ENCODE results near the gene CWF19L2. TPM values are rescaled to one million over a fixed set of nuclear protein-coding genes. Genes with fewer than 3 reads are reported as not detected.

The CWF19L2 gene
- polyA plus RNA-seq, 4 donors: 19.1 to 25.2 (median 21.5) TPM

DNA sequence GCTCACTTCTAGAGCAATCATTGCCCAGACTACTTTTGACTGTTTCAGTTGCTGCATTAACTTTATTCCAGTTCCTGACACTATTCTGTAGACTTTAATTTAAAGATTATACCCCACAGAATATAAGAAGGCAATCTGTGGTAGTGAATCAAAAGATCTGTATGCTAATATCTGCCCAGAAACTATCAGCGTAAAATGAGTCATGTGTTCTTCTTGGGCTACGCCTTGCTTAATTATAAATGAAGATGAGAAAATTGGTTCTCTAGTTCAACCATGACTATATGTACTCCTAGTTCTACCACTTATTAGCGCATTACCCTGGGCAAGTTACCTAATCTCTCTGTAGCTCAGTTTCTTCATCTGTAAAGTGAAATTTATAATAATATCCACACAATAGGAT lies 128.5 kb downstream of the CWF19L2 start:
- no peak for DNase-seq (ENCODE audit: low read depth in 4 of 4, low spot score in 3 of 4)

DNA sequence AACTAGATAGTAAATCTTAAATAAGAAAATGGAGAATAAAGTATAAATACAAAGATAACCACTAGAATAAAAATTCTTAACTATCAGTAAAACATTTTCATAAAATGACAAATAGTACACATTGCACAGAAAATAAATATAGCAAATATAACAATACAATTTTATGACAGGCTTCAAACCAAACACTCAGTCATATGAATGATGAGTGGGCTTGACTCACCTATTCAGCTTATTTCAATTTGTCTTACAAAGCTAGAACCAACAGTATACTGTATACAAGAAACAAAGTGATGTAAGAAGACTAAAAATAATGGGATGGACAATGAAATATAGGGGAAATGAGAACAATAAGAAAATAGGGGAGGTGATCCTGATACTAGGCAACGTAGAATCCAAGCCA lies 141.2 kb downstream of the CWF19L2 start:
- no peak for DNase-seq (ENCODE audit: low read depth in 4 of 4, low spot score in 3 of 4)

DNA sequence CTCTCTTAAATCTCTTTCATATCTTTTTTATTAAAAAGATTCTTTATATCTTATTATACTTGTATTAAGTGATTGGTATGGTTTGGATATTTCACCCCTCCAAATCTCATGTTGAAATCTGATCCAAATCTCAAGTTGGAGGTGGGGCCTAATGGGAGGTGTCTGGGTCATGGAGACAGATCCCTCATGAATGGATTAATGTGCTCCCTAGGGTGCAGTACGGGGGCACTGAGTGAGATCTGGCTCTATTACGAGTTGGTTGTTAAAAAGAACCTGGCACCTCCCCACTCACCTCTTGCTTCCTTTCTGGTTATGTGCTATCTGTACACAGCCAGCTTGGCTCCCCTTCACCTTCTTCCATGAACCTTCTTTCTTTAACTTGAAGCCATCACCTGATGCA lies 149.6 kb downstream of the CWF19L2 start:
- no peak for DNase-seq (ENCODE audit: low read depth in 4 of 4, low spot score in 3 of 4)

DNA sequence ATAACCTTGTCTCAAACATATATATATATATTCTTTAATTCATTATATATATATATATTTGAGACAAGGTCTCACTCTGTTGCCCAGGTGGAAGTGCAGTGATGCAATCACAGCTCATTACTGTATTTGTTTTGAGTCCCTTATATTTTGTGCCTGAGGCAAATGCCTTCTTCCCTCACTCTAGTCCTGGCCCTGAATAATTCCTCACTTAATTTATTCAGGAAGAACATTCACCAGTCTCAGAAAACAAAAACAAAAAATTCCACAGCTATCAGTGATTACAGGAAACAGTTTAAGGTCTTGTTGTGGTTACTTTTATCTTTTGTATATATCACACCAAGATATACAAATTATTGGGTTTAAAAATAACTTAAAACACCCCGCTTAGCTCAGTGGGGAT lies 155.7 kb downstream of the CWF19L2 start:
- DNase-seq (ENCODE audit: low read depth in 4 of 4, low spot score in 3 of 4): no peak

DNA sequence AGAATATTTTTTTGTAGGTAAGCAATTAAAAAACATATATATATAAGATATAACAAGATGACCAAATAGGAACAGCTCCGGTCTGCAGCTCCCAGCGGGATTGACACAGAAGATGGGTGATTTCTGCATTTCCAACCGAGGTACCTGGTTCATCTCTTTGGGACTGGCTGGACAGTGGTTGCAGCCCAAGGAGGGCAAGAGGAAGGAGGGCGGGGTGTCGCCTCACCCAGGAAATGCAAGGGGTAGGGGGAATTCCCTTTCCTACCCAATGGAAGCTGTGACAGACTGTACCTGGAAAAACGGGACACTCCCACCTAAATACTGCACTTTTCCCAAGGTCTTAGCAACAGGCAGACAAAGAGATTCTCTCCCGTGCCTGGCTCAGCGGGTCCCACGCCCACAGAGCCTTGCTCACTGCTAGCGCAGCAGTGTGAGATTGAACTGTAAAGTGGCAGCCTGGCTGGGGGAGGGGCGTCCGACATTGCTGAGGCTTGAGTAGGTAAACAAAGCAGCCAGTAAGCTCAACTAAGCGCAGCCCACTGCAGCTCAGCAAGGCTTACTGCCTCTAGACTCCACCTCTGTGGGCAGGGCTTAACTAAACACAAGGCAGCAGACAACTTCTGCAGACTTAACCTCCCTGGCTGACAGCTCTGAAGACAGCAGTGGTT lies 163.8 kb downstream of the CWF19L2 start:
- no peak for DNase-seq (ENCODE audit: low read depth in 4 of 4, low spot score in 3 of 4)

DNA sequence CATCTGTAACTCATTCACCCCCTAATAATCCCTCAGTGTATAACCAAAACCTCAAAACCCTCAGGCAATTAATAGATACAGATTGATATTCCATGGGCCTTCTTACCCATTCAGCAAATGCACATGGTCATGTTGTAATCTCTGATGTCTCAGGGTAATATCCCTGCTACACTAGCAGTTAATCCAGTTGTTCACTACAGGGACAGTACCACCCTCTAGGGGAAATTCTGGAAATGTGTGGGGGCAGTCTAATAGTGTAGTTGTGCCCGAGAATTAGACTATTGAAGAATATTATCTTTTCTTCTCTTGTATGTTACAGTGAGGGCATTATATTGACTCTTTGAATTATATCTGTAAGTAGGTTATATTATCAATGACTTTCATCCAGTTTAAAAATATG lies 175.4 kb downstream of the CWF19L2 start:
- no peak for DNase-seq (ENCODE audit: low read depth in 4 of 4, low spot score in 3 of 4)

Other genes with a start within 250 kb of the CWF19L2 start
- 10 to 100 TPM in 3 of 4 donors, 1 to 10 TPM in 1; 8.4 to 14.6 (median 11.1) TPM for gene ALKBH8, start 107.9 kb upstream of the CWF19L2 start, polyA plus RNA-seq (ENCODE audit: insufficient read length in 4 of 4)
- gene ELMOD1, start 133.3 kb upstream of the CWF19L2 start, polyA plus RNA-seq (ENCODE audit: insufficient read length in 4 of 4): under 1 TPM in 3 of 4 donors, not detected in 1; 0.19 to 0.33 (median 0.27) TPM

Measured in left renal pelvis (tissue), 4 donors.